Skin of body (tissue), 2 donors: ENCODE data around the gene FAHD2B. TPM values are rescaled to one million over a fixed set of nuclear protein-coding genes. Genes with fewer than 3 reads are reported as not detected.
"Not testable (repeated sequence)": the region's sequence is repeated elsewhere in the genome, so short reads cannot be mapped to it uniquely, and the experiment has no call there.

Source experiments
- DNase-seq: peaks from one replicate; lab custom pipeline; 2025; lab: John Stamatoyannopoulos, UW
- total RNA-seq: library from RNA; depleted of rRNA; stranded (reverse); fragments of >200 nt; gene quantifications from one replicate; pipeline ENCODE4 v1.2.3, GENCODE V29; 2014

FAHD2B gene
- 10.1 TPM for total RNA-seq

- DNase-seq: peak; percentile 43
Measured at GRCh38 chr2:97094772-97095611, at the start of gene FAHD2B. Gene FAHD2B, minus strand, starts transcription at chr2:97094882. Its CDS starts 3,176 bp downstream, at chr2:97091706.

- not testable (repeated sequence) for DNase-seq
Measured at GRCh38 chr2:97144016-97144415, 49.3 kb upstream of the FAHD2B start.

GRCh38 chr2:97129090-97129489, 34.4 kb upstream of the FAHD2B start:
- DNase-seq: not testable (repeated sequence)

GRCh38 chr2:97113882-97114255, 19.2 kb upstream of the FAHD2B start:
- not testable (repeated sequence) for DNase-seq

- DNase-seq: not testable (repeated sequence)
Measured at GRCh38 chr2:97113050-97113881, 18.6 kb upstream of the FAHD2B start, which contains the start of gene ANKRD36. Gene ANKRD36, plus strand, starts transcription at chr2:97113153. Its CDS starts 587 bp downstream, at chr2:97113740.

GRCh38 chr2:97112320-97113049, 17.8 kb upstream of the FAHD2B start:
- DNase-seq: not testable (repeated sequence)

GRCh38 chr2:97111246-97111645, 16.6 kb upstream of the FAHD2B start:
- DNase-seq: not testable (repeated sequence)

GRCh38 chr2:97106878-97107277, 12.2 kb upstream of the FAHD2B start:
- not testable (repeated sequence) for DNase-seq

- not testable (repeated sequence) for DNase-seq
Measured at GRCh38 chr2:97098786-97099372, 4.2 kb upstream of the FAHD2B start.

- no peak for DNase-seq
Measured at GRCh38 chr2:97095661-97096060, 979 bp upstream of the FAHD2B start.

- DNase-seq: not testable (repeated sequence)
Measured at GRCh38 chr2:97093983-97094771, 505 bp downstream of the FAHD2B start.

- not testable (repeated sequence) for DNase-seq
Measured at GRCh38 chr2:97092946-97093345, 1.7 kb downstream of the FAHD2B start.

GRCh38 chr2:97088706-97089105, 6.0 kb downstream of the FAHD2B start:
- DNase-seq: not testable (repeated sequence)

- not testable (repeated sequence) for DNase-seq
Measured at GRCh38 chr2:97085093-97085492, 9.6 kb downstream of the FAHD2B start.

GRCh38 chr2:97083516-97083915, 11.2 kb downstream of the FAHD2B start:
- DNase-seq: not testable (repeated sequence)

GRCh38 chr2:97082206-97082605, 12.5 kb downstream of the FAHD2B start:
- DNase-seq: not testable (repeated sequence)

GRCh38 chr2:97080855-97081254, 13.8 kb downstream of the FAHD2B start:
- not testable (repeated sequence) for DNase-seq

GRCh38 chr2:97077213-97077612, 17.5 kb downstream of the FAHD2B start:
- not testable (repeated sequence) for DNase-seq

- DNase-seq: not testable (repeated sequence)
Measured at GRCh38 chr2:97070915-97071314, 23.8 kb downstream of the FAHD2B start.

- not testable (repeated sequence) for DNase-seq
Measured at GRCh38 chr2:97068722-97069121, 26.0 kb downstream of the FAHD2B start.
